ENCODE data around the gene IRAK1BP1. TPM values are rescaled to one million over a fixed set of nuclear protein-coding genes. Genes with fewer than 3 reads are reported as not detected.
"Not testable (repeated sequence)": the region's sequence is repeated elsewhere in the genome, so short reads cannot be mapped to it uniquely, and the experiment has no call there.

Gene IRAK1BP1
- polyA plus RNA-seq, 1 donor from 2014 or later: 6.6 TPM

DNA sequence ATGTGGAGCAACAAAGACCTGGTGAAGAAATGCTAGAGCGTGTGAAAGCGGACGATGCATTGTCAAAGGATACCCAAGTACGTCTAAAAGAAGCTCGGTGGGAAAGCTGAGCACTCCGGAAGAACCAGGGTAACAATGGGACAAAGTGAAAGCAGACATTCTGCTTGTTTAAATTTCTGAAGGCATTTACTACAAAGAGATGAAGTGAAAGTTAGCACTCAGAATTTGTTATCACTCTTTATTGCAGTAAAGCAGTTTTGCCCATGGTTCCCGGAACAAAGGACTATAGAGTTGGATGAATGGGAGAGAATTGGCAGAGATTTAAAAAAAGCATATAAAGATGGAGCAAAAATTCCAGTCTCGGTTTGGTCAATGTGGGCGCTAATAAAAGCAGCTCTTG, 12.8 kb upstream of the IRAK1BP1 start:
- H3K27me3 ChIP-seq (ENCODE audit: insufficient read depth, low read depth, low read length): no peaks in the 10 kb centered on the region
- H3K36me3 ChIP-seq (ENCODE audit: insufficient read depth, low read length): no peaks in the 10 kb centered on the region
- no peak overlapping the region for H3K4me3 ChIP-seq (ENCODE audit: low read length)
- H3K79me2 ChIP-seq (replicated peaks; ENCODE audit: insufficient read depth, low read length): no peaks in the 10 kb centered on the region
- no peak overlapping the region for H3K27ac ChIP-seq (ENCODE audit: low read length)
- no peaks in the 10 kb centered on the region for H3K9me2 ChIP-seq (ENCODE audit: insufficient read depth, low read length)
- no peak overlapping the region for H3K9ac ChIP-seq (ENCODE audit: low read length)
- no peaks in the 10 kb centered on the region for H3K9me3 ChIP-seq (ENCODE audit: low read length)
- TF ChIP-seq SMC3 (conservative IDR thresholded peaks at IDR 0.05; ENCODE audit: poor library complexity): no peak
- H4K20me1 ChIP-seq (ENCODE audit: insufficient read depth): no peaks in the 10 kb centered on the region
- no peak overlapping the region for H3K4me2 ChIP-seq (ENCODE audit: low read length)
- H2AFZ ChIP-seq (ENCODE audit: low read depth, low read length): no peak overlapping the region
- no peaks in the 10 kb centered on the region for H3F3A ChIP-seq (ENCODE audit: insufficient read depth, low read length, poor library complexity, severe bottlenecking)

DNA sequence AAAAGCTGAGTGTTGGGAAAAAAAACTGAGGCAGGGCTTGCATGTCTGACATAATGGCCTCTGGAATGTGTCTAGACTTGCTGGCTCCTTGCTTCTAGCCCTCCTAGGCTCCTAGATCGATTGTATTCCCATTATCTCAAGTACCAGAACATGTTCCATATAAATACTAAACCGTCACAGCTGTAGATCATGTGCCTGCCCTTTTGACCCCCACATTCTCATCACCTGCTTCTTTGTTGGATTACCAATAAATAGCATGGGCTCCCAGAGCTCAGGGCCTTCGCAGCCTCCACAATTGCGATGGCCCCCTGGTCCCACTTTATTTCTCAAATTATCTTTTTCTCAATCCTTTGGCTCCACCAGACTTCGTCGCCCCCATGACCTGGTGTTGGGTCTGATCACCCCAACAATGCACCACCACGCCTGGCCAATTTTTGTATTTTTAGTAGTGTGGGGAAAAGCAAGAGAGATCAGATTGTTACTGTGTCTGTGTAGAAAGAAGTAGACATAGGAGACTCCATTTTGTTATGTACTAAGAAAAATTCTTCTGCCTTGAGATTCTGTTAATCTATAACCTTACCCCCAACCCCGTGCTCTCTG, 8.9 kb upstream of the IRAK1BP1 start:
- not testable (repeated sequence) for H3K27ac ChIP-seq (ENCODE audit: low read length); H3K4me2 ChIP-seq (ENCODE audit: low read length); H3K79me2 ChIP-seq (replicated peaks; ENCODE audit: insufficient read depth, low read length); H3K9me3 ChIP-seq (ENCODE audit: low read length); H3K9ac ChIP-seq (ENCODE audit: low read length); H4K20me1 ChIP-seq (ENCODE audit: insufficient read depth); H3K4me3 ChIP-seq (ENCODE audit: low read length); H3K9me2 ChIP-seq (ENCODE audit: insufficient read depth, low read length); H2AFZ ChIP-seq (ENCODE audit: low read depth, low read length); H3K36me3 ChIP-seq (ENCODE audit: insufficient read depth, low read length); H3F3A ChIP-seq (ENCODE audit: insufficient read depth, low read length, poor library complexity, severe bottlenecking); H3K27me3 ChIP-seq (ENCODE audit: insufficient read depth, low read depth, low read length)

DNA sequence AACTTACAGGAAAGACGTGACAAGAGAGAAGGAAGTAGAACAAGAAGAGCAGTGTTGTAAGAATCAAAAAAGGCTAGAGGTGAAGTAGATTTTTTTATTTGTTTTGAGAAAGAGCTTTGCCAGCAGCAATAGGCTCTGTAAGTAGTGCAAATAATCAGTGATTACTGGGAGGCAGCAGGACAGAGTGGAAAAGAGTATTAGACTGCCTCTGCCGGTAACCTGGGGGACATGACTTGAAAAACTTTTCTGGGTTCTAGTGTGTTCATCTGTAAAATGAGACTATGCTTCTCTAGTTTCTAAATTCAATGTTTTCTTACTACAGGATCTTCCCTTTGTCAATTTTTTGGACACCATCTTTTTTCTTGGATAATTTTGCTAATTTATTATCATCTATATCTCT, 5.8 kb upstream of the IRAK1BP1 start:
- H3K9me3 ChIP-seq (ENCODE audit: low read length): no peaks in the 10 kb centered on the region
- H3F3A ChIP-seq (ENCODE audit: insufficient read depth, low read length, poor library complexity, severe bottlenecking): no peaks in the 10 kb centered on the region
- no peaks in the 10 kb centered on the region for H3K9me2 ChIP-seq (ENCODE audit: insufficient read depth, low read length)
- no peaks in the 10 kb centered on the region for H3K79me2 ChIP-seq (replicated peaks; ENCODE audit: insufficient read depth, low read length)
- H3K4me3 ChIP-seq (ENCODE audit: low read length): no peak overlapping the region
- H3K4me2 ChIP-seq (ENCODE audit: low read length): no peak overlapping the region
- no peak overlapping the region for H3K9ac ChIP-seq (ENCODE audit: low read length)
- no peaks in the 10 kb centered on the region for H4K20me1 ChIP-seq (ENCODE audit: insufficient read depth)
- no peaks in the 10 kb centered on the region for H3K36me3 ChIP-seq (ENCODE audit: insufficient read depth, low read length)
- TF ChIP-seq SMC3 (conservative IDR thresholded peaks at IDR 0.05; ENCODE audit: poor library complexity): no peak
- TF ChIP-seq TAF1 (IDR thresholded peaks at IDR 0.05; ENCODE audit: low read depth): no peak
- no peak for TF ChIP-seq EZH2 (IDR thresholded peaks at IDR 0.05; ENCODE audit: borderline replicate concordance, insufficient read depth, low read length, poor library complexity, severe bottlenecking)
- no peak for TF ChIP-seq EP300 (conservative IDR thresholded peaks at IDR 0.05; ENCODE audit: poor library complexity, severe bottlenecking)
- no peak for TF ChIP-seq MXI1 (conservative IDR thresholded peaks at IDR 0.05; ENCODE audit: poor library complexity, severe bottlenecking)
- TF ChIP-seq POLR2AphosphoS5 (IDR thresholded peaks at IDR 0.05): no peak
- TF ChIP-seq RAD21 (conservative IDR thresholded peaks at IDR 0.05): no peak
- TF ChIP-seq, protein P1, sequence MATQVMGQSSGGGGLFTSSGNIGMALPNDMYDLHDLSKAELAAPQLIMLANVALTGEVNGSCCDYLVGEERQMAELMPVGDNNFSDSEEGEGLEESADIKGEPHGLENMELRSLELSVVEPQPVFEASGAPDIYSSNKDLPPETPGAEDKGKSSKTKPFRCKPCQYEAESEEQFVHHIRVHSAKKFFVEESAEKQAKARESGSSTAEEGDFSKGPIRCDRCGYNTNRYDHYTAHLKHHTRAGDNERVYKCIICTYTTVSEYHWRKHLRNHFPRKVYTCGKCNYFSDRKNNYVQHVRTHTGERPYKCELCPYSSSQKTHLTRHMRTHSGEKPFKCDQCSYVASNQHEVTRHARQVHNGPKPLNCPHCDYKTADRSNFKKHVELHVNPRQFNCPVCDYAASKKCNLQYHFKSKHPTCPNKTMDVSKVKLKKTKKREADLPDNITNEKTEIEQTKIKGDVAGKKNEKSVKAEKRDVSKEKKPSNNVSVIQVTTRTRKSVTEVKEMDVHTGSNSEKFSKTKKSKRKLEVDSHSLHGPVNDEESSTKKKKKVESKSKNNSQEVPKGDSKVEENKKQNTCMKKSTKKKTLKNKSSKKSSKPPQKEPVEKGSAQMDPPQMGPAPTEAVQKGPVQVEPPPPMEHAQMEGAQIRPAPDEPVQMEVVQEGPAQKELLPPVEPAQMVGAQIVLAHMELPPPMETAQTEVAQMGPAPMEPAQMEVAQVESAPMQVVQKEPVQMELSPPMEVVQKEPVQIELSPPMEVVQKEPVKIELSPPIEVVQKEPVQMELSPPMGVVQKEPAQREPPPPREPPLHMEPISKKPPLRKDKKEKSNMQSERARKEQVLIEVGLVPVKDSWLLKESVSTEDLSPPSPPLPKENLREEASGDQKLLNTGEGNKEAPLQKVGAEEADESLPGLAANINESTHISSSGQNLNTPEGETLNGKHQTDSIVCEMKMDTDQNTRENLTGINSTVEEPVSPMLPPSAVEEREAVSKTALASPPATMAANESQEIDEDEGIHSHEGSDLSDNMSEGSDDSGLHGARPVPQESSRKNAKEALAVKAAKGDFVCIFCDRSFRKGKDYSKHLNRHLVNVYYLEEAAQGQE (IDR thresholded peaks at IDR 0.05; ENCODE audit: borderline replicate concordance): no peak
- TF ChIP-seq, protein P2, sequence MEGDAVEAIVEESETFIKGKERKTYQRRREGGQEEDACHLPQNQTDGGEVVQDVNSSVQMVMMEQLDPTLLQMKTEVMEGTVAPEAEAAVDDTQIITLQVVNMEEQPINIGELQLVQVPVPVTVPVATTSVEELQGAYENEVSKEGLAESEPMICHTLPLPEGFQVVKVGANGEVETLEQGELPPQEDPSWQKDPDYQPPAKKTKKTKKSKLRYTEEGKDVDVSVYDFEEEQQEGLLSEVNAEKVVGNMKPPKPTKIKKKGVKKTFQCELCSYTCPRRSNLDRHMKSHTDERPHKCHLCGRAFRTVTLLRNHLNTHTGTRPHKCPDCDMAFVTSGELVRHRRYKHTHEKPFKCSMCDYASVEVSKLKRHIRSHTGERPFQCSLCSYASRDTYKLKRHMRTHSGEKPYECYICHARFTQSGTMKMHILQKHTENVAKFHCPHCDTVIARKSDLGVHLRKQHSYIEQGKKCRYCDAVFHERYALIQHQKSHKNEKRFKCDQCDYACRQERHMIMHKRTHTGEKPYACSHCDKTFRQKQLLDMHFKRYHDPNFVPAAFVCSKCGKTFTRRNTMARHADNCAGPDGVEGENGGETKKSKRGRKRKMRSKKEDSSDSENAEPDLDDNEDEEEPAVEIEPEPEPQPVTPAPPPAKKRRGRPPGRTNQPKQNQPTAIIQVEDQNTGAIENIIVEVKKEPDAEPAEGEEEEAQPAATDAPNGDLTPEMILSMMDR (IDR thresholded peaks at IDR 0.05; ENCODE audit: poor library complexity, severe bottlenecking): no peak
- H3K27me3 ChIP-seq (ENCODE audit: insufficient read depth, low read depth, low read length): no peaks in the 10 kb centered on the region
- H2AFZ ChIP-seq (ENCODE audit: low read depth, low read length): no peak overlapping the region
- H3K27ac ChIP-seq (ENCODE audit: low read length): no peak overlapping the region
